B cell (primary cell): ENCODE data around the gene APCDD1. TPM values are rescaled to one million over a fixed set of nuclear protein-coding genes. Genes with fewer than 3 reads are reported as not detected.
A peak's percentile ranks its signal among the peaks of the same experiment; 100 is the strongest.

Source experiments
- ATAC-seq: fragments of 200-7000 bp; cut with Tn5 transposase; one replicate; pipeline ENCODE4 v1.10.0; 2021; ENCODE audit warnings: low read depth, mild to moderate bottlenecking, moderate number of reproducible peaks, moderate library complexity
- CTCF ChIA-PET: fragments of 350-600 bp; sonication (Branson Sonifier 250); formaldehyde crosslinking; loops from one replicate; lab custom pipeline; 2021; ENCODE audit warnings: antibody characterized with exemption, inconsistent platforms; lab: Charles Lee
- POLR2A ChIA-PET: fragments of 350-600 bp; sonication (Branson Sonifier 250); formaldehyde crosslinking; loops from one replicate; lab custom pipeline; 2021; ENCODE audit warnings: antibody characterized with exemption; lab: Charles Lee
- DNase-seq: peaks from one replicate; pipeline ENCODE4 v3.0.0; 2013
- H2AFZ ChIP-seq: 2 replicates; pipeline ENCODE4 v1.6.1; 2012; ENCODE audit warnings: mild to moderate bottlenecking, low read depth, low read length; ENCODE audit not compliant: insufficient read depth, poor library complexity, severe bottlenecking
- H3K27ac ChIP-seq, 2 donors: 1 replicate in 1 of 2; 2 replicates in 1 of 2; pipeline ENCODE4 v1.5.1; 2012 to 2013; ENCODE audit warnings: low read length in 2 of 2, mild to moderate bottlenecking in 2 of 2, moderate library complexity in 1 of 2
- H3K27me3 ChIP-seq, 4 experiments: fragments of 200-600 bp in 1 of 4; sonication (generic) in 1 of 4; replicated peaks in 1 of 4; 1 replicate in 2 of 4; 2 replicates in 2 of 4; pipeline versions ENCODE4 v1.6.1 to v1.7.0; 2013 to 2016; ENCODE audit warnings: low read length in 3 of 4, mild to moderate bottlenecking in 2 of 4, mixed read lengths in 1 of 4, moderate library complexity in 1 of 4; ENCODE audit not compliant: insufficient read depth in 4 of 4, control insufficient read depth in 3 of 4; ENCODE audit errors: control extremely low read depth in 1 of 4
- H3K36me3 ChIP-seq, 2 experiments: replicated peaks in 1 of 2; 1 replicate in 1 of 2; 2 replicates in 1 of 2; pipeline versions ENCODE4 v1.6.1 to v1.7.1; 2013; ENCODE audit warnings: low read length in 1 of 2; ENCODE audit not compliant: insufficient read depth in 2 of 2, control insufficient read depth in 1 of 2; ENCODE audit errors: control extremely low read depth in 1 of 2, extremely low read depth in 1 of 2
- H3K4me1 ChIP-seq, 2 donors: fragments of 200-600 bp in 1 of 2; sonication (generic) in 1 of 2; 1 replicate in 1 of 2; 2 replicates in 1 of 2; pipeline versions ENCODE4 v1.5.1 to v1.6.1; 2013 to 2017; ENCODE audit warnings: low read length in 2 of 2; ENCODE audit not compliant: control insufficient read depth in 2 of 2, insufficient read depth in 2 of 2
- H3K4me2 ChIP-seq: replicated peaks from 2 replicates; pipeline ENCODE3; 2012; ENCODE audit warnings: mild to moderate bottlenecking, low read depth, low read length; ENCODE audit not compliant: poor library complexity, severe bottlenecking
- H3K4me3 ChIP-seq, 5 experiments: fragments of 200-600 bp in 1 of 5; sonication (generic) in 1 of 5; 1 replicate in 3 of 5; 2 replicates in 2 of 5; pipeline versions ENCODE4 v1.5.1 to v1.7.0; 2011 to 2016; ENCODE audit warnings: low read length in 4 of 5, mild to moderate bottlenecking in 4 of 5, low read depth in 2 of 5, control low read depth in 1 of 5, moderate library complexity in 1 of 5; ENCODE audit not compliant: insufficient read depth in 1 of 5; ENCODE audit errors: control extremely low read depth in 1 of 5, extremely low read depth in 1 of 5
- H3K79me2 ChIP-seq: fragments of 200-600 bp; sonication (generic); one replicate; pipeline ENCODE4 v1.6.0; 2016; ENCODE audit warnings: low read length; ENCODE audit not compliant: control insufficient read depth, insufficient read depth
- H3K9ac ChIP-seq: fragments of 200-600 bp; sonication (generic); 2 replicates; pipeline ENCODE4 v1.6.1; 2017; ENCODE audit warnings: mild to moderate bottlenecking, low read length, moderate library complexity
- H3K9me3 ChIP-seq, 3 donors: one replicate each; pipeline versions ENCODE4 v1.6.1 to v1.7.1; 2013; ENCODE audit warnings: low read length in 2 of 3; ENCODE audit not compliant: control insufficient read depth in 2 of 3, insufficient read depth in 1 of 3; ENCODE audit errors: control extremely low read depth in 1 of 3
- H4K20me1 ChIP-seq: 2 replicates; pipeline ENCODE4 v1.6.0; 2012; ENCODE audit warnings: mild to moderate bottlenecking, low read length; ENCODE audit not compliant: insufficient read depth, control insufficient read depth, poor library complexity, severe bottlenecking
- H3K27ac Mint-ChIP-seq: one replicate; pipeline ENCODE4 v1.8.0; 2021; ENCODE audit warnings: mixed read lengths
- H3K27me3 Mint-ChIP-seq: one replicate; pipeline ENCODE4 v1.8.0; 2021; ENCODE audit warnings: mixed read lengths
- H3K4me1 Mint-ChIP-seq: one replicate; pipeline ENCODE4 v1.8.0; 2021; ENCODE audit warnings: mixed read lengths
- H3K4me3 Mint-ChIP-seq: one replicate; pipeline ENCODE4 v1.8.0; 2021; ENCODE audit warnings: mixed read lengths
- H3K9me3 Mint-ChIP-seq: one replicate; pipeline ENCODE4 v1.8.0; 2022; ENCODE audit warnings: mixed read lengths; ENCODE audit not compliant: insufficient read depth
- EZH2 ChIP-seq: IDR thresholded peaks from 2 replicates; pipeline ENCODE4 v1.6.1; 2012; ENCODE audit warnings: borderline replicate concordance, low read depth, mild to moderate bottlenecking, moderate library complexity, low read length; ENCODE audit not compliant: insufficient read depth, poor library complexity, severe bottlenecking
- WGBS: methylation state at CpG from one replicate; pipeline ENCODE4 v1.1.5; 2013; ENCODE audit warnings: missing lambda C conversion rate; ENCODE audit not compliant: insufficient coverage; 5-methylcytosine and 5-hydroxymethylcytosine counted together
- intact Hi-C: fragments of 100-400 bp; cut with micrococcal nuclease; formaldehyde crosslinking; loops from one replicate; pipeline ENCODE4 v1.10.0; 2022
- polyA plus RNA-seq: library from polyadenylated mRNA; depleted of rRNA; stranded (reverse); fragments of >200 nt; gene quantifications from 2 replicates; pipeline ENCODE4 v1.2.3, GENCODE V29; 2012
- total RNA-seq, 2 donors: library from RNA; stranded (reverse); fragments of 120-200 nt in 1 of 2; gene quantifications; 1 replicate in 1 of 2; 2 replicates in 1 of 2; pipeline versions ENCODE4 v1.2.3 to v1.2.4, GENCODE V29; 2013 to 2022
- TF ChIP-seq, protein P1 (sequence below): fragments of 200-600 bp; IDR thresholded peaks from one replicate; pipeline ENCODE4 v1.8.0; 2022; ENCODE audit warnings: antibody characterized with exemption, mild to moderate bottlenecking

Gene APCDD1
- total and polyA plus RNA-seq, 2 donors (not counting 1 experiment from before 2014, with no cell fraction given): 1.0 to 1.1 TPM

DNA sequence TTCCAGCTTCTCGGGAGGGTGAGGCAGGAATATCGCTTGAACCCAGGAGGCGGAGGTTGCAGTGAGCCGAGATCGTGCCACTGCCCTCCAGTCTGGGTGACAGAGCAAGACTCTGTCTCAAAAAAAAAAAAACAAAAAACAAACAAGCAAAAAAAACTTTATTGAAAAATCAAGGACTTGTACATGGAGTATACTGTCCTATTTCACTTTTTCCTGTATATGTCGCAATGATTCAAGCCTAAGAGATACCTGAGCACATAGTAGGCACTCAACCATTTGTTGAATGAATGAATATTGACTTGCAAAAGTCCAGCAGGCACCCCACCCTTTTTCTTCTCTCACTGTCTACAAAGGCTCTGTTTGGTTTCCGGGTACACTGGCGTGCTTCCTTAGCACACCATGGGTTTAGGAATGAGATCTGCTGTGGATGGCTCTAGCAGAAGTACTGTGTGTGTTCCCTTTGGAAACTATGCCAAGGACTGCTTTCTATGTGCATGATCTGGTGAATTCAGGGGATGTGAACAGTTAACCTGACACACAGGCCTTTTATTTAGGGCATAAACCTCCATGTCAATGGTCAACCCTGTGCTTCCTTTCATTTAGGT lies 6.1 kb downstream of the APCDD1 start:
- H3K4me2 ChIP-seq: no peak overlapping the region
- H2AFZ ChIP-seq: no peak overlapping the region
- peaks cover 41% of the 10 kb centered on the region for H3K27me3 Mint-ChIP-seq
- H3K4me3 Mint-ChIP-seq: no peak overlapping the region
- no peak overlapping the region for H3K27ac ChIP-seq
- H3K79me2 ChIP-seq: peaks cover 3% of the 10 kb centered on the region
- POLR2A ChIA-PET: no interaction called here
- intact Hi-C loops: no loop called here
- no peak overlapping the region for H3K9ac ChIP-seq
- H3K9me3 ChIP-seq: peaks cover 0 to 13% (median 4%) of the 10 kb centered on the region in 3 donors
- peaks cover 5 to 7% of the 10 kb centered on the region in 2 donors for H3K4me1 ChIP-seq
- H3K36me3 ChIP-seq: no peaks in the 10 kb centered on the region
- no peaks in the 10 kb centered on the region for H4K20me1 ChIP-seq
- CTCF ChIA-PET: no interaction called here
- H3K27me3 ChIP-seq: peaks cover 0 to 23% (median 14%) of the 10 kb centered on the region in 4 experiments
- TF ChIP-seq EZH2: no peak
- TF ChIP-seq, protein P1, sequence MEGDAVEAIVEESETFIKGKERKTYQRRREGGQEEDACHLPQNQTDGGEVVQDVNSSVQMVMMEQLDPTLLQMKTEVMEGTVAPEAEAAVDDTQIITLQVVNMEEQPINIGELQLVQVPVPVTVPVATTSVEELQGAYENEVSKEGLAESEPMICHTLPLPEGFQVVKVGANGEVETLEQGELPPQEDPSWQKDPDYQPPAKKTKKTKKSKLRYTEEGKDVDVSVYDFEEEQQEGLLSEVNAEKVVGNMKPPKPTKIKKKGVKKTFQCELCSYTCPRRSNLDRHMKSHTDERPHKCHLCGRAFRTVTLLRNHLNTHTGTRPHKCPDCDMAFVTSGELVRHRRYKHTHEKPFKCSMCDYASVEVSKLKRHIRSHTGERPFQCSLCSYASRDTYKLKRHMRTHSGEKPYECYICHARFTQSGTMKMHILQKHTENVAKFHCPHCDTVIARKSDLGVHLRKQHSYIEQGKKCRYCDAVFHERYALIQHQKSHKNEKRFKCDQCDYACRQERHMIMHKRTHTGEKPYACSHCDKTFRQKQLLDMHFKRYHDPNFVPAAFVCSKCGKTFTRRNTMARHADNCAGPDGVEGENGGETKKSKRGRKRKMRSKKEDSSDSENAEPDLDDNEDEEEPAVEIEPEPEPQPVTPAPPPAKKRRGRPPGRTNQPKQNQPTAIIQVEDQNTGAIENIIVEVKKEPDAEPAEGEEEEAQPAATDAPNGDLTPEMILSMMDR: no peak
- H3K4me1 Mint-ChIP-seq: peaks cover 6% of the 10 kb centered on the region
- ATAC-seq: no peak
- 100% methylated on average over 3 of the region's 8 CpGs for WGBS
- no peak overlapping the region for H3K27ac Mint-ChIP-seq
- H3K4me3 ChIP-seq: no peak overlapping the region
- DNase-seq: no peak
- H3K9me3 Mint-ChIP-seq: no peaks in the 10 kb centered on the region

DNA sequence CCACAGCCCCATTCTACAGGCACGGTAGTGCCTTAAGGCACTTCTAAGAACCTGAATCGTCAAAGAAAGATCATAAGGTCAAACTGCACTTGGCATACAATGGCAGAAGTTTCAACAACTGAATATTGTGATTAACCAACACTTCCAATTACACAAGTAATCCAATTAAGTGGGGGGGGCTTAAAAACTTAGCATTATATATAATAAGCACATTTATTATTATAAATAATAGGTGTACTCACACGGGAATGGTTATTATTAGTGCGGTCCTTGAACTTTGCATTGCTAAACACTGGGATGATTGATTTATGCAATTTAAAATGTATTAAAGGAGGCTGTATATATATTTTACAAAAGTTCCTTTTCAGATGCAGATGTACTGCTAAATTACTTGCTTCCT lies 7.6 kb downstream of the APCDD1 start:
- Histone ChIP-seq H3K36me3 (no peaks in the 10 kb centered on the region), H3K27me3 (peaks cover 0 to 10% (median 3%) of the 10 kb centered on the region in 4 experiments), H3K9me3 (peaks cover 0 to 10% (median 4%) of the 10 kb centered on the region in 3 donors), H3K4me2 (no peak overlapping the region), H3K79me2 (no peaks in the 10 kb centered on the region), H3K4me3 (no peak overlapping the region), H3K9ac (no peak overlapping the region), H4K20me1 (no peaks in the 10 kb centered on the region), H2AFZ (no peak overlapping the region), H3K4me1 (no peaks in the 10 kb centered on the region), H3K27ac (peak overlapping the region in 1 of 2 donors; percentile 56)
- WGBS: 80% methylated on average over 1 of the region's 4 CpGs
- peaks cover 33% of the 10 kb centered on the region for H3K27me3 Mint-ChIP-seq
- DNase-seq: no peak
- ChIA-PET CTCF (no interaction called here), POLR2A (no interaction called here)
- H3K4me3 Mint-ChIP-seq: no peak overlapping the region
- no peak overlapping the region for H3K27ac Mint-ChIP-seq
- intact Hi-C loops: no loop called here
- H3K4me1 Mint-ChIP-seq: peaks cover 2% of the 10 kb centered on the region
- TF ChIP-seq EZH2: no peak
- TF ChIP-seq, protein P1: no peak
- ATAC-seq: no peak
- H3K9me3 Mint-ChIP-seq: no peaks in the 10 kb centered on the region
